Measurements from ENCODE around the gene BPIFA3. TPM values are rescaled to one million over a fixed set of nuclear protein-coding genes. Genes with fewer than 3 reads are reported as not detected.
"Not testable (repeated sequence)": the region's sequence is repeated elsewhere in the genome, so short reads cannot be mapped to it uniquely, and the experiment has no call there.

Gene BPIFA3
- total RNA-seq, 1 donor from 2014 or later = not detected

DNA sequence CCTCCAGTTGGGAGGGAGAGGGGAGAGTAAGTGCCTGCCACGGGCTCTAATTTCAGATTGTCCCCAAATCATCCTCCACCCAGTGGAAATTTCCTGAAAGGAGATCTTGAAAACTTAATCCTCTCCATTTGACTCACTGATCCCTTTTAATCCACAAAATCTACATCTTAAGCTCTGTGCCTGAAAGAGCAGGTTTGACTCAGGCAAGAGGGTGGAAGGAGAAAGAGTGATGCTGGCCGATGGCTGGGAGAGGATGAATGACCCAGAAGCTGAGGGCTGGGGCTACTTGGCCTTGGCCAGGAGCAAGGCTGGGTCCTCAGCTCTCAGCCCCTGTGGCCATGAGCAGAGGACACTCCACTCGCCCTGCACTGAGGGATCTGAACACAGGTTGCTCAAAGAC is 41.1 kb upstream of the BPIFA3 start:
- Mint-ChIP-seq H3K9me3 (peaks cover 4% of the 10 kb centered on the region), H3K27me3 (ENCODE audit: low read depth) (peaks cover 3% of the 10 kb centered on the region), H3K36me3 (no peaks in the 10 kb centered on the region), H3K27ac (no peak overlapping the region), H3K4me3 (no peak overlapping the region), H3K4me1 (peaks cover 18% of the 10 kb centered on the region)
- TF ChIP-seq, protein P1, sequence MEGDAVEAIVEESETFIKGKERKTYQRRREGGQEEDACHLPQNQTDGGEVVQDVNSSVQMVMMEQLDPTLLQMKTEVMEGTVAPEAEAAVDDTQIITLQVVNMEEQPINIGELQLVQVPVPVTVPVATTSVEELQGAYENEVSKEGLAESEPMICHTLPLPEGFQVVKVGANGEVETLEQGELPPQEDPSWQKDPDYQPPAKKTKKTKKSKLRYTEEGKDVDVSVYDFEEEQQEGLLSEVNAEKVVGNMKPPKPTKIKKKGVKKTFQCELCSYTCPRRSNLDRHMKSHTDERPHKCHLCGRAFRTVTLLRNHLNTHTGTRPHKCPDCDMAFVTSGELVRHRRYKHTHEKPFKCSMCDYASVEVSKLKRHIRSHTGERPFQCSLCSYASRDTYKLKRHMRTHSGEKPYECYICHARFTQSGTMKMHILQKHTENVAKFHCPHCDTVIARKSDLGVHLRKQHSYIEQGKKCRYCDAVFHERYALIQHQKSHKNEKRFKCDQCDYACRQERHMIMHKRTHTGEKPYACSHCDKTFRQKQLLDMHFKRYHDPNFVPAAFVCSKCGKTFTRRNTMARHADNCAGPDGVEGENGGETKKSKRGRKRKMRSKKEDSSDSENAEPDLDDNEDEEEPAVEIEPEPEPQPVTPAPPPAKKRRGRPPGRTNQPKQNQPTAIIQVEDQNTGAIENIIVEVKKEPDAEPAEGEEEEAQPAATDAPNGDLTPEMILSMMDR (IDR thresholded peaks at IDR 0.05; ENCODE audit: unreplicated experiment) = no peak
- no peak for DNase-seq (ENCODE audit: low spot score in 2 of 2, unreplicated experiment in 2 of 2)

DNA sequence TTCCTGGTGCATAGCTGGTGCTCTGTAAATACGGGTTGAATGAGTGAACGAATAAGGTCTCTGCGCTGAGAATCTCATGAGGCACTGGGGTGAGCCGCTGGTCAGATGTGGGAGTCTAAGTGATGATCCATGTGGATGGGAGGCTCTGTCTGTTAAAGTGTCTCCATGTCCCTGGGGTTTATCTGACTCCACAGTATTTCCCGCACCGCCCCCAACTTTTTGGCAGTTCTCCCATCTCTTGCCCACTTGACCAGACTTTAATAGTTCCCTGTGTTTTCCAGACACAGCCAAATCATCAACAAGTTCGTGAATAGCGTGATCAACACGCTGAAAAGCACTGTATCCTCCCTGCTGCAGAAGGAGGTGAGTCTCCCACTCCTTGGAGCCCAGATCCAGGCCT is 39.3 kb upstream of the BPIFA3 start:
- Mint-ChIP-seq H3K4me3 (no peak overlapping the region), H3K27me3 (ENCODE audit: low read depth) (peaks cover 8% of the 10 kb centered on the region), H3K9me3 (no peaks in the 10 kb centered on the region), H3K4me1 (peaks cover 16% of the 10 kb centered on the region), H3K27ac (peak overlapping the region; percentile 27), H3K36me3 (no peaks in the 10 kb centered on the region)
- TF ChIP-seq, protein P1 (IDR thresholded peaks at IDR 0.05; ENCODE audit: unreplicated experiment) = no peak
- DNase-seq (ENCODE audit: low spot score in 2 of 2, unreplicated experiment in 2 of 2) = no peak

DNA sequence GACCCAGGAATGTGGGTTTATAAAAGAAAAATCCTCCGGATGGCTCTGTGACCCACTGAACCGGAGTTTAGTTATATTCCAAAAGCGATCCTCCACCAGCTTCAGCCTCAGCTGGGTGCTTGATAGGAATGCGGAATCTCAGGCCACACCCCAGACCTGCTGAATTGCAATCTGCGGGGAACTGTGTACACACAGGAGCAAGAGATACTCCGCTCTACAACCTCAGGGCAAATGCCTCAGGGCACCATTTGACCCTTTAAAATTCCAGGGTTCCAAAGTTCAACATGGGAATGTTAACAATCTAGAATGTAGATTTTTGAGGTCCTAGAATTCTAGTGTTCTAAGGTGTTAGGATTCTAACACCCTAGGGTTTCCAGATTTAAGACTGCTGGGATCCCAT is 38.4 kb upstream of the BPIFA3 start:
- no peak overlapping the region for H3K27ac Mint-ChIP-seq
- no peaks in the 10 kb centered on the region for H3K36me3 Mint-ChIP-seq
- H3K4me3 Mint-ChIP-seq = no peak overlapping the region
- H3K4me1 Mint-ChIP-seq = peaks cover 14% of the 10 kb centered on the region
- TF ChIP-seq, protein P1 (IDR thresholded peaks at IDR 0.05; ENCODE audit: unreplicated experiment) = no peak
- H3K9me3 Mint-ChIP-seq = no peaks in the 10 kb centered on the region
- peaks cover 7% of the 10 kb centered on the region for H3K27me3 Mint-ChIP-seq (ENCODE audit: low read depth)
- no peak for DNase-seq (ENCODE audit: low spot score in 2 of 2, unreplicated experiment in 2 of 2)

DNA sequence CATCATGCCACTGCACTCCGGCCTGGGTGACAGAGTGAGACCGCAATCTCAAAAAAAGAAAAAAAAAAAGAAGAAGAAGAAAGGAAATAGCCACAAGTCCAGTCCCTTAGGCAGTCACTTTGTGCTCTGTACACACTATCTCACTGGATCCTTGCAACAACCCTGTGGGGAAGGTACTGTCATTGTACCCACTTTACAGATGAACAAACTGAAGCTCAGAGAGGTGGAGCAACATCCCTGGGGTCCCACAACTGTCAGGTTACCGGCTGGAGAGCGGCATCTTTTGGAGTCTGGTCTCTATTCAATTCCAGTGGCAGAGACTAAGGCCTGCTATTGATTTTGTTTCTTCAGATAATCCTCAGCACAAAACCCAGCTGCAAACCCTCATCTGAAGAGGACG is 37.0 kb upstream of the BPIFA3 start:
- H3K9me3 Mint-ChIP-seq = no peaks in the 10 kb centered on the region
- TF ChIP-seq, protein P1 (IDR thresholded peaks at IDR 0.05; ENCODE audit: unreplicated experiment) = no peak
- DNase-seq (ENCODE audit: low spot score in 2 of 2, unreplicated experiment in 2 of 2) = no peak

DNA sequence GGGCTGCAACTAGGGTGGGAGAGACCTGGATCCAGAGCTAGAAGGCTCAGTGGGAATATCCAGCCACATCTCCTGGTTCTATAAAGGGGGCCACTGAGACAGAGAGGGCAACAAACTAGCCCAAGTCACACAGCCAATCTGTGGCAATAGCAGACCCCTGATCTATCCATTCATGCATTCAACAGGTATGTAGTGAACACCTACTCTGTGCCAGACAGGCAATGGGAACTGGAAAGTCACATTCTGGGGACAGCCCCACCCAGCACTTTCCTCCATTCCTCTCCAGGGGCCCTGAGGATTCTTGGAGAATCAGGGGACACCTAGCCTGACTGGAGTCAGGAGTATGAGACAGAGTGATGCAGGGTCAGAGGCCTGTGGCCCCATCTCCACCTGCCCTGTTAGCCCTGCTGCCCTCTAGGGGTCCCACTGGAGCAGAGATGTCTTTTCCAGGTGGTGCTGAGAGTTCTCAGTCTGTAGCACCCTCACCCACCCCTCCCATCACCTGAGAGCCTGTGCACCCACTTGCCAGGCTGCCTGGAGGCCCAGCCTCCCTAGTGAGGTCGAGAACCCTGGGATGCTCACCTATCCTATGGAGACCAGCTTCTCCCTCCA is 35.6 kb upstream of the BPIFA3 start:
- no peak overlapping the region for H3K27ac Mint-ChIP-seq
- peaks cover 5% of the 10 kb centered on the region for H3K27me3 Mint-ChIP-seq (ENCODE audit: low read depth)
- H3K4me1 Mint-ChIP-seq = peaks cover 14% of the 10 kb centered on the region
- no peak for DNase-seq (ENCODE audit: low spot score in 2 of 2, unreplicated experiment in 2 of 2)
- TF ChIP-seq, protein P1 (IDR thresholded peaks at IDR 0.05; ENCODE audit: unreplicated experiment) = no peak
- no peak overlapping the region for H3K4me3 Mint-ChIP-seq
- H3K9me3 Mint-ChIP-seq = no peaks in the 10 kb centered on the region
- H3K36me3 Mint-ChIP-seq = no peaks in the 10 kb centered on the region

More for the DNA sequence above, 37.0 kb upstream of the BPIFA3 start:
- Mint-ChIP-seq H3K36me3 (no peaks in the 10 kb centered on the region), H3K4me3 (no peak overlapping the region), H3K27ac (no peak overlapping the region), H3K4me1 (peaks cover 14% of the 10 kb centered on the region), H3K27me3 (ENCODE audit: low read depth) (peaks cover 7% of the 10 kb centered on the region)

DNA sequence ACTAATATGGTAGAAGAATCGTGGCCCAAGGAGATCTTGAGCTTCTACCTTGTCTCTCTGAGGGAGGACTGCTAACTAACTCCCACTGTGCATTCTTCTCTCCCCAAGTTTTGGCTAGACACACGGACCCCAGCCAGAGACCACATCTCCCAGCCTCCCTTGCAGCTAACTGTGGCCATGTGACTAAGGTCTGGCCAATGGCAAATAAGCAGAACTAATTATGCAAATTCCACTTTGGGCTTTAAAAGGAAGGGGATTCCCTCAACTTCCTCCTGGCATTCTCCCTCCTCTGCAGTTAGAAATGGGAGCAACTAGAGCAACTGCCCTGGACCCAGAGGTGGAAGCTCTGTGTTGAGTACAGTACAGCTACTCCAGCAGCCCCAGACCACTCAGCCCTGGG is 33.8 kb upstream of the BPIFA3 start:
- H3K4me3 Mint-ChIP-seq = no peak overlapping the region
- peaks cover 5% of the 10 kb centered on the region for H3K27me3 Mint-ChIP-seq (ENCODE audit: low read depth)
- DNase-seq (ENCODE audit: low spot score in 2 of 2, unreplicated experiment in 2 of 2) = no peak
- no peak overlapping the region for H3K27ac Mint-ChIP-seq
- TF ChIP-seq, protein P1 (IDR thresholded peaks at IDR 0.05; ENCODE audit: unreplicated experiment) = no peak
- H3K9me3 Mint-ChIP-seq = no peaks in the 10 kb centered on the region
- H3K36me3 Mint-ChIP-seq = no peaks in the 10 kb centered on the region
- peaks cover 5% of the 10 kb centered on the region for H3K4me1 Mint-ChIP-seq

DNA sequence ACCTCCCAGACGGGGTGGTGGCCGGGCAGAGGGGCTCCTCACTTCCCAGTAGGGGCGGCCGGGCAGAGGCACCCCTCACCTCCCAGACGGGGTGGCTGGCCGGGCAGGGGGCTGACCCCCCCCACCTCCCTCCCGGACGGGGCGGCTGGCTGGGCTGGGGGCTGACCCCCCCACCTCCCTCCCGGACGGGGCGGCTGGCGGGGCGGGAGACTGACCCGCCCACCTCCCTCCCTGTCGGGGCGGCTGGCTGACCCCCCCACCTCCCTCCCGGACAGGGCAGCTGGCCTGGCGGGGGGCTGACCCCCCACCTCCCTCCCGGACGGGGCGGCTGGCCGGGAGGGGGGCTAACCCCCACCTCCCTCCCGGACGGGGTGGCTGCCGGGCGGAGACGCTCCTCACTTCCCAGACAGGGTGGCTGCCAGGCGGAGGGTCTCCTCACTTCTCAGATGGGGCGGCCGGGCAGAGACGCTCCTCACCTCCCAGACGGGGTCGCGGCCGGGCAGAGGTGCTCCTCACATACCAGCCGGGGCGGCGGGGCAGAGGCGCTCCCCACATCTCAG is 32.0 kb upstream of the BPIFA3 start:
- not testable (repeated sequence) for DNase-seq (ENCODE audit: low spot score in 2 of 2, unreplicated experiment in 2 of 2); H3K4me1 Mint-ChIP-seq; H3K27ac Mint-ChIP-seq; H3K36me3 Mint-ChIP-seq; H3K9me3 Mint-ChIP-seq; H3K4me3 Mint-ChIP-seq
- H3K27me3 Mint-ChIP-seq (ENCODE audit: low read depth) = peaks cover 12% of the 10 kb centered on the region
